Measurements from ENCODE around the gene CCDC91. TPM values are rescaled to one million over a fixed set of nuclear protein-coding genes. Genes with fewer than 3 reads are reported as not detected.

The CCDC91 gene
- total RNA-seq, 1 experiment from 2014 or later, result 15.7 TPM

GRCh38 chr12:28574746-28575592 lies 384.7 kb downstream of the CCDC91 start:
- POLR2A ChIA-PET, result no interaction called here
- H3K27me3 Mint-ChIP-seq (ENCODE audit: low read depth), result no peaks in the 10 kb centered on the region
- TF ChIP-seq HMGA2 (CRISPR knock-in tag; IDR thresholded peaks at IDR 0.05) (no peak), IRF1 (CRISPR knock-in tag; IDR thresholded peaks at IDR 0.05) (no peak), NR3C1 (CRISPR knock-in tag; conservative IDR thresholded peaks at IDR 0.05; ENCODE audit: low read depth) (no peak), ZNF138 (CRISPR knock-in tag; conservative IDR thresholded peaks at IDR 0.05) (no peak), E2F1 (CRISPR knock-in tag; IDR thresholded peaks at IDR 0.05) (no peak), SOX15 (CRISPR knock-in tag; IDR thresholded peaks at IDR 0.05) (no peak), ZNF512 (CRISPR knock-in tag; IDR thresholded peaks at IDR 0.05; ENCODE audit: borderline replicate concordance) (no peak), ZNF423 (CRISPR knock-in tag; IDR thresholded peaks at IDR 0.05) (no peak), ELF4 (CRISPR knock-in tag; IDR thresholded peaks at IDR 0.05; ENCODE audit: low read depth) (no peak), ZNF281 (CRISPR knock-in tag; IDR thresholded peaks at IDR 0.05) (no peak), NFE2L1 (CRISPR knock-in tag; IDR thresholded peaks at IDR 0.05) (no peak), ZMAT4 (CRISPR knock-in tag; IDR thresholded peaks at IDR 0.05) (no peak), CREM (CRISPR knock-in tag; IDR thresholded peaks at IDR 0.05) (no peak), TEAD1 (CRISPR knock-in tag; IDR thresholded peaks at IDR 0.05) (no peak), EMX1 (CRISPR knock-in tag; IDR thresholded peaks at IDR 0.05) (no peak)
- ATAC-seq, result no peak
- H3K4me3 Mint-ChIP-seq, result no peak overlapping the region
- H3K4me1 Mint-ChIP-seq, result no peaks in the 10 kb centered on the region
- no peak overlapping the region; the same call in 1 of the 2 replicates for H3K27ac Mint-ChIP-seq
- CTCF ChIA-PET, result no interaction called here
- DNase-seq (ENCODE audit: low spot score), result no peak
- no peaks in the 10 kb centered on the region for H3K36me3 Mint-ChIP-seq
- H3K9me3 Mint-ChIP-seq, result peaks cover 8% of the 10 kb centered on the region

GRCh38 chr12:28575593-28576205 lies 385.4 kb downstream of the CCDC91 start:
- H3K27ac Mint-ChIP-seq, result no peak overlapping the region
- ChIA-PET POLR2A (no interaction called here), CTCF (no interaction called here)
- no peaks in the 10 kb centered on the region for H3K36me3 Mint-ChIP-seq
- no peak for ATAC-seq
- DNase-seq (ENCODE audit: low spot score), result no peak
- H3K4me1 Mint-ChIP-seq, result no peaks in the 10 kb centered on the region
- no peaks in the 10 kb centered on the region for H3K27me3 Mint-ChIP-seq (ENCODE audit: low read depth)
- H3K4me3 Mint-ChIP-seq, result no peak overlapping the region
- H3K9me3 Mint-ChIP-seq, result peaks cover 9% of the 10 kb centered on the region
- TF ChIP-seq SMAD3 (CRISPR knock-in tag; IDR thresholded peaks at IDR 0.05; ENCODE audit: borderline replicate concordance) (no peak), FOXP1 (CRISPR knock-in tag; IDR thresholded peaks at IDR 0.05; ENCODE audit: borderline replicate concordance) (no peak), TP53 (CRISPR knock-in tag; IDR thresholded peaks at IDR 0.05) (no peak), JUN (CRISPR knock-in tag; IDR thresholded peaks at IDR 0.05) (no peak), NFE2L1 (CRISPR knock-in tag; IDR thresholded peaks at IDR 0.05) (no peak), ZNF425 (CRISPR knock-in tag; conservative IDR thresholded peaks at IDR 0.05) (no peak), GRHL2 (CRISPR knock-in tag; IDR thresholded peaks at IDR 0.05; ENCODE audit: insufficient replicate concordance, severe bottlenecking) (no peak), HMGXB4 (CRISPR knock-in tag; IDR thresholded peaks at IDR 0.05) (no peak), NR3C1 (CRISPR knock-in tag; conservative IDR thresholded peaks at IDR 0.05; ENCODE audit: low read depth) (no peak), TEAD1 (CRISPR knock-in tag; IDR thresholded peaks at IDR 0.05) (no peak), NFYB (CRISPR knock-in tag; conservative IDR thresholded peaks at IDR 0.05; ENCODE audit: low read depth) (no peak), NR1H2 (CRISPR knock-in tag; IDR thresholded peaks at IDR 0.05) (no peak)
